ELR (cell line): ENCODE measurements around the gene SPATA24.
"Not testable (repeated sequence)": the region's sequence is repeated elsewhere in the genome, so short reads cannot be mapped to it uniquely, and the experiment has no call there.

Experiments used
- DNase-seq: peaks from one replicate; pipeline ENCODE4 v3.0.0-alpha.2; 2015; ENCODE audit warnings: low read depth

The SPATA24 gene

GRCh38 chr5:139382807-139383206 is 21.1 kb downstream of the SPATA24 start:
- no peak for DNase-seq

- no peak for DNase-seq
Measured at GRCh38 chr5:139381837-139382761, 21.8 kb downstream of the SPATA24 start.

- no peak for DNase-seq
Measured at GRCh38 chr5:139379626-139380449, 24.1 kb downstream of the SPATA24 start.

GRCh38 chr5:139378941-139379361 is 24.9 kb downstream of the SPATA24 start:
- no peak for DNase-seq

GRCh38 chr5:139378101-139378825 is 25.6 kb downstream of the SPATA24 start:
- DNase-seq, result no peak

- DNase-seq, result no peak
Measured at GRCh38 chr5:139377226-139377625, 26.7 kb downstream of the SPATA24 start.

GRCh38 chr5:139376364-139376763 is 27.5 kb downstream of the SPATA24 start:
- DNase-seq, result no peak

GRCh38 chr5:139374909-139375308 is 29.0 kb downstream of the SPATA24 start:
- DNase-seq, result no peak

- DNase-seq, result no peak
Measured at GRCh38 chr5:139371482-139372435, 32.1 kb downstream of the SPATA24 start.

GRCh38 chr5:139369181-139369580 is 34.7 kb downstream of the SPATA24 start:
- DNase-seq, result no peak

GRCh38 chr5:139368613-139369012 is 35.3 kb downstream of the SPATA24 start:
- DNase-seq, result peak; percentile 40

GRCh38 chr5:139364466-139364865 is 39.4 kb downstream of the SPATA24 start:
- DNase-seq, result no peak

- no peak for DNase-seq
Measured at GRCh38 chr5:139363937-139364336, 40.0 kb downstream of the SPATA24 start.

- DNase-seq, result no peak
Measured at GRCh38 chr5:139361835-139362429, 42.0 kb downstream of the SPATA24 start.

GRCh38 chr5:139360384-139360783 is 43.5 kb downstream of the SPATA24 start:
- DNase-seq, result no peak

- DNase-seq, result no peak
Measured at GRCh38 chr5:139358064-139358463, 45.8 kb downstream of the SPATA24 start.

GRCh38 chr5:139355900-139356299 is 48.0 kb downstream of the SPATA24 start:
- DNase-seq, result not testable (repeated sequence)

- no peak for DNase-seq
Measured at GRCh38 chr5:139354186-139354585, 49.7 kb downstream of the SPATA24 start.

GRCh38 chr5:139347863-139348262 is 56.0 kb downstream of the SPATA24 start:
- not testable (repeated sequence) for DNase-seq
